ENCODE data around the gene MRPL55. TPM values are rescaled to one million over a fixed set of nuclear protein-coding genes. Genes with fewer than 3 reads are reported as not detected.

MRPL55 gene
- total RNA-seq, 1 donor from 2014 or later, result 56.1 TPM

- no peak for DNase-seq (ENCODE audit: low spot score)
Observed at GRCh38 chr1:228070851-228071250, 38.2 kb downstream of the MRPL55 start.

- DNase-seq (ENCODE audit: low spot score), result no peak
Observed at GRCh38 chr1:228070173-228070572, 38.9 kb downstream of the MRPL55 start.

GRCh38 chr1:228068359-228068758, 40.7 kb downstream of the MRPL55 start:
- no peak for DNase-seq (ENCODE audit: low spot score)

GRCh38 chr1:228066891-228067654, 42.0 kb downstream of the MRPL55 start:
- no peak for DNase-seq (ENCODE audit: low spot score)

- no peak for DNase-seq (ENCODE audit: low spot score)
Observed at GRCh38 chr1:228066416-228066815, 42.7 kb downstream of the MRPL55 start.

GRCh38 chr1:228065543-228066347, 43.4 kb downstream of the MRPL55 start:
- no peak for DNase-seq (ENCODE audit: low spot score)

- DNase-seq (ENCODE audit: low spot score), result no peak
Observed at GRCh38 chr1:228064741-228065542, 44.2 kb downstream of the MRPL55 start.

GRCh38 chr1:228064296-228064695, 44.8 kb downstream of the MRPL55 start:
- no peak for DNase-seq (ENCODE audit: low spot score)

GRCh38 chr1:228063251-228064191, 45.6 kb downstream of the MRPL55 start:
- no peak for DNase-seq (ENCODE audit: low spot score)

GRCh38 chr1:228062812-228063211, 46.3 kb downstream of the MRPL55 start:
- no peak for DNase-seq (ENCODE audit: low spot score)

- DNase-seq (ENCODE audit: low spot score), result no peak
Observed at GRCh38 chr1:228062085-228062791, 46.9 kb downstream of the MRPL55 start.

- DNase-seq (ENCODE audit: low spot score), result no peak
Observed at GRCh38 chr1:228061411-228062084, 47.6 kb downstream of the MRPL55 start.

GRCh38 chr1:228060458-228061190, 48.5 kb downstream of the MRPL55 start:
- no peak for DNase-seq (ENCODE audit: low spot score)

- DNase-seq (ENCODE audit: low spot score), result peak; percentile 96
Observed at GRCh38 chr1:228059634-228060457, 49.3 kb downstream of the MRPL55 start.

GRCh38 chr1:228058949-228059633, 50.0 kb downstream of the MRPL55 start:
- DNase-seq (ENCODE audit: low spot score), result no peak

GRCh38 chr1:228058172-228058948, 50.7 kb downstream of the MRPL55 start:
- no peak for DNase-seq (ENCODE audit: low spot score)

All from mucosa of gallbladder (tissue), 1 donor.